Measurements from ENCODE around the gene ATP5F1C.

The ATP5F1C gene

GRCh38 chr10:7787150-7787856, 674 bp upstream of the ATP5F1C start:
- no peaks in the 10 kb centered on the region for H3K27me3 ChIP-seq (ENCODE audit: insufficient read depth, low read depth)
- H2AFZ ChIP-seq (ENCODE audit: low read depth): peak overlapping the region; percentile 74
- peak overlapping the region; percentile 49 for H3K4me2 ChIP-seq
- H3K27ac ChIP-seq: no peak overlapping the region
- peak overlapping the region; percentile 25 for H3K4me3 ChIP-seq (IDR thresholded peaks at IDR 0.05; ENCODE audit: insufficient read depth, low read depth, low read length)
- peak overlapping the region; percentile 80 for H3K9ac ChIP-seq
- peaks cover 48% of the 10 kb centered on the region for H3K4me1 ChIP-seq (ENCODE audit: low read depth, poor library complexity, severe bottlenecking)
- H4K20me1 ChIP-seq (ENCODE audit: insufficient read depth): peaks cover 32% of the 10 kb centered on the region
- H3K79me2 ChIP-seq (ENCODE audit: insufficient read depth, low read depth): peaks cover 94% of the 10 kb centered on the region
- no peak for TF ChIP-seq CTCF (conservative IDR thresholded peaks at IDR 0.05; ENCODE audit: low read depth, low read length)
- no peaks in the 10 kb centered on the region for H3K36me3 ChIP-seq (ENCODE audit: insufficient read depth)

- H3K4me1 ChIP-seq (ENCODE audit: low read depth, poor library complexity, severe bottlenecking): peaks cover 58% of the 10 kb centered on the region
- H3K4me3 ChIP-seq (IDR thresholded peaks at IDR 0.05; ENCODE audit: insufficient read depth, low read depth, low read length): no peak overlapping the region
- H3K4me2 ChIP-seq: peak overlapping the region; percentile 86
- peak overlapping the region; percentile 74; the same call in 1 of the 2 replicates for H2AFZ ChIP-seq (ENCODE audit: low read depth)
- no peaks in the 10 kb centered on the region for H3K36me3 ChIP-seq (ENCODE audit: insufficient read depth)
- H3K9ac ChIP-seq: peak overlapping the region; percentile 80
- H3K79me2 ChIP-seq (ENCODE audit: insufficient read depth, low read depth): peaks cover 100% of the 10 kb centered on the region
- H3K27ac ChIP-seq: peak overlapping the region; percentile 46
- H3K27me3 ChIP-seq (ENCODE audit: insufficient read depth, low read depth): no peaks in the 10 kb centered on the region
- TF ChIP-seq CTCF (conservative IDR thresholded peaks at IDR 0.05; ENCODE audit: low read depth, low read length): no peak
- peaks cover 43% of the 10 kb centered on the region for H4K20me1 ChIP-seq (ENCODE audit: insufficient read depth)
Measured at GRCh38 chr10:7788639-7789286, 786 bp downstream of the ATP5F1C start.

GRCh38 chr10:7789390-7789789, 1.4 kb downstream of the ATP5F1C start:
- Histone ChIP-seq H3K9ac (peak overlapping the region; percentile 80; the same call in 1 of the 2 replicates), H3K4me2 (peak overlapping the region; percentile 86), H3K4me1 (ENCODE audit: low read depth, poor library complexity, severe bottlenecking) (peaks cover 62% of the 10 kb centered on the region), H2AFZ (ENCODE audit: low read depth) (no peak overlapping the region), H3K4me3 (IDR thresholded peaks at IDR 0.05; ENCODE audit: insufficient read depth, low read depth, low read length) (no peak overlapping the region), H3K27me3 (ENCODE audit: insufficient read depth, low read depth) (no peaks in the 10 kb centered on the region), H3K79me2 (ENCODE audit: insufficient read depth, low read depth) (peaks cover 100% of the 10 kb centered on the region), H3K27ac (peak overlapping the region; percentile 46; the same call in 1 of the 2 replicates), H3K36me3 (ENCODE audit: insufficient read depth) (no peaks in the 10 kb centered on the region), H4K20me1 (ENCODE audit: insufficient read depth) (peaks cover 43% of the 10 kb centered on the region)
- no peak for TF ChIP-seq CTCF (conservative IDR thresholded peaks at IDR 0.05; ENCODE audit: low read depth, low read length)

GRCh38 chr10:7792541-7792940, 4.6 kb downstream of the ATP5F1C start:
- Histone ChIP-seq H3K27me3 (ENCODE audit: insufficient read depth, low read depth) (no peaks in the 10 kb centered on the region), H3K4me3 (IDR thresholded peaks at IDR 0.05; ENCODE audit: insufficient read depth, low read depth, low read length) (no peak overlapping the region), H3K4me2 (no peak overlapping the region), H3K9ac (no peak overlapping the region), H3K79me2 (ENCODE audit: insufficient read depth, low read depth) (peaks cover 97% of the 10 kb centered on the region), H3K4me1 (ENCODE audit: low read depth, poor library complexity, severe bottlenecking) (peaks cover 50% of the 10 kb centered on the region), H3K27ac (no peak overlapping the region), H3K36me3 (ENCODE audit: insufficient read depth) (peaks cover 7% of the 10 kb centered on the region; the same call in 1 of the 2 replicates), H2AFZ (ENCODE audit: low read depth) (no peak overlapping the region), H4K20me1 (ENCODE audit: insufficient read depth) (peaks cover 47% of the 10 kb centered on the region)
- TF ChIP-seq CTCF (conservative IDR thresholded peaks at IDR 0.05; ENCODE audit: low read depth, low read length): no peak
